ENCODE data around the gene CALML3.

DNA sequence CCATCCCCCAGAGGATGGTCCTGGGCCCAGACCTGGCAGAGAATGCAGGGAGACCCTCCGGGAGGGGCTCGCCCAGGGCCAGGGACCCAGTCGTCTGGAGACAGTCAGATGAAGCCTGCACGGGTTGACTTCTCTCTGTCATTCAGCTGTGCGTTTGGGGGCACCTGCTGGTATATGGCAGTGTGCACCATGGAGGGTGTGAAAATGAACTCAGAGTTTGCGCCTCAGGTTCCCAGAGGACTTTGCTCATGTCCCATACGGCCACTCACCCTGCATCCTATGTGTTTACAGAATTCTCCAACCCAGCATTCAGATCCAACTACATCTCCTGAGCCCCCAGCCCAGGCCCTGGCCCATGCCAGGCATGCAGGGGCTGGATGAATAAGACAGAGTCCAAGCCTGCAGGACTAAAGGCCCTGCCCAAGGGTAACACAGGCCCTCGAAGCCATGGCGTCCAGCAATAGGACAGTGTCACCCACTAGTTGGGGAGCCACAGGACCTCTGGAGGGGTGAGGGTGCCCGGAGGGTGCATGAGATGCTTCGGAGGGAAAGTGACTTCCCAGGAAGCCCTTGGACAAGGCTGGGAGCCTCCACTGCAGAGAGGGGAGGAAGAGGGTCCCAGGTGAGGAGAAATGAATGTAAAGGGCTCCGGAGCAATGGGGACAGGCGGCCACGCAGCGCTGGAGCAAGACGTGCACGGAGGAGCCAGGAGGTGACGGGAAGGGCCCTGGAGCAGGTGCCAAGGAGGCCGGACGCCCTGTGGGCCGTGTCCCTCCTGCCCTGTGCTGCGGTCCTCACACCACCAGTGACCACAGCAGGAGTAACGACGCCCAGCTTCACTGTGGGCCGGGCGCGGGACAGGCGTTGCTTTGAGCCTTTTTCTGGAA, 36.3 kb downstream of the CALML3 start:
- TF ChIP-seq GATA2 (IDR thresholded peaks at IDR 0.05; ENCODE audit: low read depth, low read length) (no peak), GATA3 (IDR thresholded peaks at IDR 0.05; ENCODE audit: low read depth, low read length) (no peak)

All from SH-SY5Y (cell line).